Anterior cingulate cortex (tissue), 58 donors: ENCODE measurements around the gene STEAP4.
"Not testable (repeated sequence)": the region's sequence is repeated elsewhere in the genome, so short reads cannot be mapped to it uniquely, and the experiment has no call there.

ENCODE experiments used
- DNase-seq, 58 donors: peaks; one replicate each; lab custom pipeline; 2025; lab: John Stamatoyannopoulos, UW

STEAP4 gene

GRCh38 chr7:88274856-88275255 lies 31.8 kb downstream of the STEAP4 start:
- not testable (repeated sequence) for DNase-seq

GRCh38 chr7:88269586-88269985 lies 37.1 kb downstream of the STEAP4 start:
- DNase-seq = no peak

GRCh38 chr7:88268858-88269257 lies 37.8 kb downstream of the STEAP4 start:
- DNase-seq = no peak

GRCh38 chr7:88268051-88268450 lies 38.6 kb downstream of the STEAP4 start:
- no peak for DNase-seq

- DNase-seq = no peak
Observed at GRCh38 chr7:88267421-88267820, 39.3 kb downstream of the STEAP4 start.

GRCh38 chr7:88264987-88265386 lies 41.7 kb downstream of the STEAP4 start:
- DNase-seq = not testable (repeated sequence)

- no peak for DNase-seq
Observed at GRCh38 chr7:88262562-88262961, 44.1 kb downstream of the STEAP4 start.

GRCh38 chr7:88260719-88261118 lies 46.0 kb downstream of the STEAP4 start:
- no peak for DNase-seq

GRCh38 chr7:88259656-88260380 lies 46.9 kb downstream of the STEAP4 start:
- DNase-seq = no peak

- DNase-seq = not testable (repeated sequence)
Observed at GRCh38 chr7:88258296-88258695, 48.4 kb downstream of the STEAP4 start.

GRCh38 chr7:88256906-88257305 lies 49.8 kb downstream of the STEAP4 start:
- DNase-seq = no peak

GRCh38 chr7:88254721-88255424 lies 51.8 kb downstream of the STEAP4 start:
- DNase-seq = no peak

- no peak for DNase-seq
Observed at GRCh38 chr7:88253640-88254039, 53.1 kb downstream of the STEAP4 start.

GRCh38 chr7:88244258-88244657 lies 62.4 kb downstream of the STEAP4 start:
- DNase-seq = no peak

- peak in 15 of 58 donors; percentile 0 to 39 (median 3) for DNase-seq
Observed at GRCh38 chr7:88243345-88243909, 63.3 kb downstream of the STEAP4 start.

GRCh38 chr7:88239852-88240251 lies 66.8 kb downstream of the STEAP4 start:
- no peak for DNase-seq

- DNase-seq = no peak
Observed at GRCh38 chr7:88233828-88234227, 72.9 kb downstream of the STEAP4 start.

- no peak for DNase-seq
Observed at GRCh38 chr7:88230646-88231045, 76.0 kb downstream of the STEAP4 start.

- DNase-seq = no peak
Observed at GRCh38 chr7:88229302-88229995, 77.2 kb downstream of the STEAP4 start.

GRCh38 chr7:88226886-88227516 lies 79.7 kb downstream of the STEAP4 start:
- DNase-seq = no peak

GRCh38 chr7:88226201-88226600 lies 80.5 kb downstream of the STEAP4 start:
- no peak for DNase-seq
